Liver (tissue), 3 donors: ENCODE data around the gene BRAT1.

Source experiments
- CTCF ChIP-seq: fragments of 150-350 bp; IDR thresholded peaks from 2 replicates; pipeline ENCODE4 v1.5.1; 2017; ENCODE audit warnings: improper control_type of control experiment, low read depth, low read length; ENCODE audit not compliant: missing input control
- EGR1 ChIP-seq, 2 donors: IDR thresholded peaks; 2 replicates each; pipeline ENCODE4 v1.6.1; 2016 to 2018; ENCODE audit warnings: antibody characterized with exemption in 2 of 2, low read depth in 2 of 2
- GABPA ChIP-seq, 2 donors: IDR thresholded peaks in 1 of 2; conservative IDR thresholded peaks in 1 of 2; 2 replicates each; pipeline ENCODE4 v1.6.1; 2016; ENCODE audit warnings: antibody characterized with exemption in 2 of 2, mild to moderate bottlenecking in 1 of 2, moderate library complexity in 1 of 2
- HNF4A ChIP-seq, 2 donors: conservative IDR thresholded peaks; 2 replicates each; pipeline ENCODE4 v1.6.1; 2016; ENCODE audit warnings: antibody characterized with exemption in 2 of 2, mild to moderate bottlenecking in 2 of 2
- HNF4G ChIP-seq: IDR thresholded peaks from 2 replicates; pipeline ENCODE4 v1.6.1; 2016; ENCODE audit warnings: antibody characterized with exemption
- JUND ChIP-seq, 2 donors: IDR thresholded peaks; 2 replicates each; pipeline ENCODE4 v1.6.1; 2016; ENCODE audit warnings: antibody characterized with exemption in 2 of 2
- NR2F2 ChIP-seq: IDR thresholded peaks from 2 replicates; pipeline ENCODE4 v1.6.1; 2016; ENCODE audit warnings: antibody characterized with exemption
- RAD21 ChIP-seq, 2 donors: IDR thresholded peaks; 2 replicates each; pipeline ENCODE4 v1.6.1; 2016; ENCODE audit warnings: antibody characterized with exemption in 2 of 2, mild to moderate bottlenecking in 2 of 2
- REST ChIP-seq: IDR thresholded peaks from 2 replicates; pipeline ENCODE4 v1.6.1; 2016; ENCODE audit warnings: antibody characterized with exemption, mild to moderate bottlenecking
- RXRA ChIP-seq, 2 donors: IDR thresholded peaks; 2 replicates each; pipeline ENCODE4 v1.6.1; 2017 to 2018; ENCODE audit warnings: antibody characterized with exemption in 2 of 2, mild to moderate bottlenecking in 1 of 2
- SP1 ChIP-seq: IDR thresholded peaks from 2 replicates; pipeline ENCODE4 v1.6.1; 2018; ENCODE audit warnings: antibody characterized with exemption, mild to moderate bottlenecking
- TAF1 ChIP-seq: conservative IDR thresholded peaks from 2 replicates; pipeline ENCODE4 v1.6.1; 2016; ENCODE audit warnings: antibody characterized with exemption, mild to moderate bottlenecking
- YY1 ChIP-seq: IDR thresholded peaks from 2 replicates; pipeline ENCODE4 v1.6.1; 2016; ENCODE audit warnings: antibody characterized with exemption, mild to moderate bottlenecking
- ZBTB33 ChIP-seq: IDR thresholded peaks from 2 replicates; pipeline ENCODE4 v1.6.1; 2016; ENCODE audit warnings: antibody characterized with exemption
- donor health status: healthy.
- donor health status: healthy.

- TF ChIP-seq CTCF (no peak), REST (no peak), TAF1 (no peak), SP1 (no peak), GABPA (IDR thresholded peaks at IDR 0.05 in 1 of 2, conservative IDR thresholded peaks at IDR 0.05 in 1 of 2) (no peak), YY1 (no peak), ZBTB33 (no peak), NR2F2 (no peak), EGR1 (IDR thresholded peaks at IDR 0.05; ENCODE audit: low read depth in 2 of 2) (no peak), JUND (IDR thresholded peaks at IDR 0.05) (no peak), RXRA (IDR thresholded peaks at IDR 0.05) (no peak), HNF4G (no peak), HNF4A (conservative IDR thresholded peaks at IDR 0.05) (no peak), RAD21 (IDR thresholded peaks at IDR 0.05) (no peak)
These were observed 51.0 kb downstream of the BRAT1 start for GRCh38 chr7:2504128-2504888.
